HG03378 (cell line): ENCODE data around the gene STIM1.
"Not testable (repeated sequence)": the region's sequence is repeated elsewhere in the genome, so short reads cannot be mapped to it uniquely, and the experiment has no call there.

ENCODE experiments used
- ATAC-seq: cut with Tn5 transposase; IDR thresholded peaks from one replicate; pipeline ENCODE4 v1.9.1; 2021; ENCODE audit warnings: mild to moderate bottlenecking, moderate library complexity; ENCODE audit not compliant: unreplicated experiment

STIM1 gene

GRCh38 chr11:4093519-4094347 is 238.3 kb downstream of the STIM1 start:
- ATAC-seq = peak; percentile 4

- ATAC-seq = peak; percentile 86
Observed at GRCh38 chr11:4094348-4095291, 239.2 kb downstream of the STIM1 start, which contains the start of gene RRM1. TSS of gene RRM1 (plus strand) at chr11:4094799. CDS start at chr11:4095013, 214 bp downstream.

- no peak for ATAC-seq
Observed at GRCh38 chr11:4095509-4096230, 240.2 kb downstream of the STIM1 start.

- ATAC-seq = no peak
Observed at GRCh38 chr11:4098026-4098621, 242.7 kb downstream of the STIM1 start.

- no peak for ATAC-seq
Observed at GRCh38 chr11:4102711-4103110, 247.2 kb downstream of the STIM1 start.

- ATAC-seq = no peak
Observed at GRCh38 chr11:4103269-4103668, 247.8 kb downstream of the STIM1 start.

- ATAC-seq = no peak
Observed at GRCh38 chr11:4105916-4106315, 250.5 kb downstream of the STIM1 start.

- ATAC-seq = no peak
Observed at GRCh38 chr11:4111834-4112233, 256.4 kb downstream of the STIM1 start.

GRCh38 chr11:4115128-4115527 is 259.7 kb downstream of the STIM1 start:
- ATAC-seq = no peak

GRCh38 chr11:4118107-4118506 is 262.6 kb downstream of the STIM1 start:
- no peak for ATAC-seq

- ATAC-seq = no peak
Observed at GRCh38 chr11:4123218-4123617, 267.8 kb downstream of the STIM1 start.

- ATAC-seq = no peak
Observed at GRCh38 chr11:4125141-4125540, 269.7 kb downstream of the STIM1 start.

- ATAC-seq = no peak
Observed at GRCh38 chr11:4127357-4127756, 271.9 kb downstream of the STIM1 start.

- ATAC-seq = not testable (repeated sequence)
Observed at GRCh38 chr11:4130219-4130618, 274.8 kb downstream of the STIM1 start.

- no peak for ATAC-seq
Observed at GRCh38 chr11:4134806-4135205, 279.3 kb downstream of the STIM1 start.

- no peak for ATAC-seq
Observed at GRCh38 chr11:4138497-4138896, 283.0 kb downstream of the STIM1 start.

- ATAC-seq = no peak
Observed at GRCh38 chr11:4140067-4140636, 284.7 kb downstream of the STIM1 start.
